OCI-LY1 (cell line): ENCODE measurements around the gene TIGD1.

Source experiments
- EZH2 ChIP-seq: fragments of 200-600 bp; sonication (generic), shearing (Covaris generic); IDR thresholded peaks from 2 replicates; pipeline ENCODE4 v1.8.0; 2017; ENCODE audit warnings: borderline replicate concordance, mixed run types, mild to moderate bottlenecking, antibody characterized with exemption, low read length, moderate library complexity, mixed read lengths
- TF ChIP-seq, protein P1 (sequence below): fragments of 200-600 bp; sonication (generic), shearing (Covaris generic); IDR thresholded peaks from 2 replicates; pipeline ENCODE4 v1.5.1; 2017; ENCODE audit warnings: mild to moderate bottlenecking, antibody characterized with exemption, low read length, moderate library complexity, mixed read lengths

- TF ChIP-seq, protein P1, sequence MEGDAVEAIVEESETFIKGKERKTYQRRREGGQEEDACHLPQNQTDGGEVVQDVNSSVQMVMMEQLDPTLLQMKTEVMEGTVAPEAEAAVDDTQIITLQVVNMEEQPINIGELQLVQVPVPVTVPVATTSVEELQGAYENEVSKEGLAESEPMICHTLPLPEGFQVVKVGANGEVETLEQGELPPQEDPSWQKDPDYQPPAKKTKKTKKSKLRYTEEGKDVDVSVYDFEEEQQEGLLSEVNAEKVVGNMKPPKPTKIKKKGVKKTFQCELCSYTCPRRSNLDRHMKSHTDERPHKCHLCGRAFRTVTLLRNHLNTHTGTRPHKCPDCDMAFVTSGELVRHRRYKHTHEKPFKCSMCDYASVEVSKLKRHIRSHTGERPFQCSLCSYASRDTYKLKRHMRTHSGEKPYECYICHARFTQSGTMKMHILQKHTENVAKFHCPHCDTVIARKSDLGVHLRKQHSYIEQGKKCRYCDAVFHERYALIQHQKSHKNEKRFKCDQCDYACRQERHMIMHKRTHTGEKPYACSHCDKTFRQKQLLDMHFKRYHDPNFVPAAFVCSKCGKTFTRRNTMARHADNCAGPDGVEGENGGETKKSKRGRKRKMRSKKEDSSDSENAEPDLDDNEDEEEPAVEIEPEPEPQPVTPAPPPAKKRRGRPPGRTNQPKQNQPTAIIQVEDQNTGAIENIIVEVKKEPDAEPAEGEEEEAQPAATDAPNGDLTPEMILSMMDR: no peak
- no peak for TF ChIP-seq EZH2
Observed at GRCh38 chr2:232512602-232513001, 37.8 kb downstream of the TIGD1 start.
